Lower leg skin (tissue), 4 donors: ENCODE results near the gene TMEM119. TPM values are rescaled to one million over a fixed set of nuclear protein-coding genes. Genes with fewer than 3 reads are reported as not detected.

Source experiments
- DNase-seq, 2 donors: peaks; one replicate each; pipeline ENCODE4 v3.0.0-alpha.2; 2019; ENCODE audit warnings: low spot score in 2 of 2
- H3K4me3 ChIP-seq: fragments of 200-600 bp; sonication (generic); 2 replicates; pipeline ENCODE4 v1.5.1; 2017; ENCODE audit warnings: mild to moderate bottlenecking, low read depth; ENCODE audit not compliant: poor library complexity, severe bottlenecking
- CTCF ChIP-seq, 3 donors: fragments of 450-650 bp; IDR thresholded peaks; one replicate each; pipeline ENCODE4 v1.5.1; 2016; ENCODE audit warnings: antibody characterized with exemption in 3 of 3, mild to moderate bottlenecking in 3 of 3, moderate library complexity in 2 of 3
- POLR2A ChIP-seq, 2 donors: fragments of 450-650 bp; IDR thresholded peaks; one replicate each; pipeline ENCODE4 v1.6.1; 2016 to 2017; ENCODE audit warnings: antibody characterized with exemption in 2 of 2, mild to moderate bottlenecking in 1 of 2, moderate library complexity in 1 of 2
- WGBS, 2 donors: methylation state at CpG; one replicate each; pipeline ENCODE4 v1.1.5; 2018; 5-methylcytosine and 5-hydroxymethylcytosine counted together
- intact Hi-C: fragments of 100-400 bp; cut with DNase I; formaldehyde crosslinking; loops from one replicate; pipeline ENCODE4 v1.15.0; 2023; ENCODE audit warnings: low total_unique reads
- microRNA-seq, 2 donors: library from miRNA; unstranded; fragments of <30 nt; microRNA quantifications; one replicate each; pipeline ENCODE4, GENCODE V29; 2016; ENCODE audit warnings: borderline replicate concordance in 2 of 2, borderline number of aligned reads in 1 of 2
- total RNA-seq, 4 donors: library from RNA; depleted of rRNA; stranded (reverse); fragments of >200 nt; gene quantifications; one replicate each; pipeline ENCODE4 v1.1.0, GENCODE V29; 2016

Gene TMEM119
- total RNA-seq, 4 donors from 2014 or later = 0.34 to 10.3 (median 1.4) TPM

GRCh38 chr12:108547686-108548085 lies 50.2 kb downstream of the TMEM119 start:
- intact Hi-C loops = no loop called here
- no peak for DNase-seq
- WGBS, 2 donors = 78 to 80% methylated on average over 9 of the region's 9 CpGs
- H3K4me3 ChIP-seq = no peak overlapping the region
- TF ChIP-seq CTCF (IDR thresholded peaks at IDR 0.05) (no peak), POLR2A (IDR thresholded peaks at IDR 0.05) (no peak)

GRCh38 chr12:108543652-108544051 lies 54.2 kb downstream of the TMEM119 start:
- no peak overlapping the region for H3K4me3 ChIP-seq
- 77 to 79% methylated on average over 3 of the region's 3 CpGs for WGBS, 2 donors
- TF ChIP-seq CTCF (IDR thresholded peaks at IDR 0.05) (no peak), POLR2A (IDR thresholded peaks at IDR 0.05) (no peak)
- intact Hi-C loops = no loop called here
- no peak for DNase-seq

- DNase-seq = no peak
- 80 to 89% methylated on average over 4 of the region's 4 CpGs for WGBS, 2 donors
- no peak overlapping the region for H3K4me3 ChIP-seq
- intact Hi-C loops = no loop called here
- TF ChIP-seq POLR2A (IDR thresholded peaks at IDR 0.05) (no peak), CTCF (IDR thresholded peaks at IDR 0.05) (no peak)
Observed at GRCh38 chr12:108542320-108542719, 55.6 kb downstream of the TMEM119 start.

Small RNA genes lying within 50 kb of the gene (microRNA-seq; reads per million reads assigned to microRNA genes)
- 0 reads per million in 2 donors for gene MIR4496

Other genes starting within 250 kb of the TMEM119 start
- 1 to 10 TPM; 1.8 to 5.2 (median 3.6) TPM for gene FICD, start 82.8 kb downstream of the TMEM119 start, total RNA-seq
- 10 to 100 TPM; 48.4 to 77.4 (median 72.1) TPM for gene SART3, start 36.9 kb downstream of the TMEM119 start, total RNA-seq
- gene ISCU, start 35.5 kb downstream of the TMEM119 start, total RNA-seq = 100 to 1,000 TPM in 3 of 4 donors, 10 to 100 TPM in 1; 94.7 to 175 (median 137) TPM
- 1 to 10 TPM; 1.2 to 4.6 (median 3.0) TPM for gene SELPLG, start 35.8 kb upstream of the TMEM119 start, total RNA-seq
- 100 to 1,000 TPM in 3 of 4 donors, 10 to 100 TPM in 1; 86.5 to 193 (median 146) TPM for gene CORO1C, start 133.4 kb upstream of the TMEM119 start, total RNA-seq